ENCODE data around the gene RNF138. TPM values are rescaled to one million over a fixed set of nuclear protein-coding genes. Genes with fewer than 3 reads are reported as not detected.
"Not testable (repeated sequence)": the region's sequence is repeated elsewhere in the genome, so short reads cannot be mapped to it uniquely, and the experiment has no call there.

RNF138 gene
- total and polyA plus RNA-seq, 10 of the 15 experiments (the other 5 are each of a cell fraction or from before 2014, with no cell fraction given), result 24.2 to 75.2 (median 40.1) TPM

DNA sequence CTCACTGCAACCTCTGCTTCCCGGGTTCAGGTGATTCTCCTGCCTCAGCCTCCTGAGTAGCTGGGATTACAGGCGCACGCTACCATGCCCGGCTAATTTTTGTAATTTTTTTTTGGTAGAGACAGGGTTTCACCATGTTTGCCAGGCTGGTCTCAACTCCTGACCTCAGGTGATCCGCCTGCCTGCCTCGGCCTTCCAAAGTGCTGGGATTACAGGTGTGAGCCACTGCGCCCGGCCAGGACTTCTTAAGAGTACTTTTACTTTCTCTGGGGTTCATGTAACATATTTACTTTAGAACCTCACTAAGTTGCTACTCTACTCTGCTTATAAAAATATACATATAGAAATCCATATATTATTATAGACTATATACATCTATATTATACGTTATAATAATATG lies 67.0 kb downstream of the RNF138 start:
- H4K20me1 ChIP-seq (ENCODE audit: control insufficient read depth, insufficient read depth); H3K4me3 ChIP-seq; DNase-seq (ENCODE audit: low read depth, low spot score); FAIRE-seq; H3K4me2 ChIP-seq (ENCODE audit: control insufficient read depth, insufficient read depth); H3K4me1 ChIP-seq (ENCODE audit: control insufficient read depth, insufficient read depth, low read length); H3K79me2 ChIP-seq (ENCODE audit: control insufficient read depth, insufficient read depth, low read length); H3K36me3 ChIP-seq (ENCODE audit: control insufficient read depth in 2 of 2, insufficient read depth in 2 of 2, low read length in 1 of 2); ATAC-seq; H3K9me3 ChIP-seq (replicated peaks; ENCODE audit: control insufficient read depth, insufficient read depth, low read length); H3K27me3 ChIP-seq (replicated peaks in 1 of 2; ENCODE audit: control insufficient read depth in 2 of 2, insufficient read depth in 2 of 2, low read length in 1 of 2); H3K27ac ChIP-seq (ENCODE audit: control insufficient read depth, insufficient read depth); H3K9ac ChIP-seq (ENCODE audit: control insufficient read depth, insufficient read depth, low read length); BruUV-seq (replicated peaks); POLR2A ChIA-PET; H2AFZ ChIP-seq (ENCODE audit: control insufficient read depth, low read depth, low read length): not testable (repeated sequence)
- RAD21 ChIA-PET (ENCODE audit: unreplicated experiment), result interaction anchor here (0.6 to 2.2 kb wide), 4 partner anchors 24 to 394 kb away, joined by 3 to 19 read pairs (median 3); no protein-coding TSS in a partner anchor
- in situ Hi-C loops (cut with MboI), result loop anchor here (5.0 kb wide), 1 partner anchor 394 kb away; no protein-coding TSS in a partner anchor
- intact Hi-C loops (cut with micrococcal nuclease; ENCODE audit: unreplicated experiment), result loop anchor here (1.0 to 10.0 kb wide), 3 partner anchors 114 to 776 kb away; no protein-coding TSS in a partner anchor
- CTCF ChIA-PET, result interaction anchor here (0.9 to 1.9 kb wide), 10 partner anchors 8 to 396 kb away, joined by 3 to 38 read pairs (median 5); partner anchors contain the start of gene GAREM1
- SMC1A ChIA-PET (ENCODE audit: uncharacterized antibody, unreplicated experiment), result interaction anchor here (0.7 to 1.7 kb wide), 4 partner anchors 115 to 396 kb away, joined by 3 to 5 read pairs (median 4); no protein-coding TSS in a partner anchor
- WGBS (ENCODE audit: insufficient coverage, insufficient replicate concordance, low lambda C conversion rate, missing lambda C conversion rate), result 54% methylated on average over 9 of the region's 9 CpGs

DNA sequence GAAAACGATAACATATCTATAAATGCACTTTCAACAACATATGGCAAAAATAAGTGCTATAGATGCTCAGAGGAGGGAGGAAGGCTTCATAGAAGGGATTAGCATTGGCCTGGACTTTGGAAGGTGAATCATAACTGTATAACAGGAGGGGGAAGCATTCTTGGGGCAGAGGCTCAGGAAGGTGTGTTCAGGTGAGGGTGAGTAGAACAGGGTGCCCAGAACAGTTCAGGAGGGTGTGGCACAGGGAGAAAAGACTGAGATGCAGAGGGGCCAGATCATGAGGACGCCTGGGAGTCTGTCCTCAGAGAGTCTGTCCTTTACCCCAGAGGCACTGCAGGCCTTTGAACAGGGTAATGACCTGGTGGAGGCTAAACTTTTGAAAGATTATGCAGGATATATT lies 68.9 kb downstream of the RNF138 start:
- DNase-seq (ENCODE audit: low read depth, low spot score) (no peak), FAIRE-seq (no peak), ATAC-seq (no peak)
- Histone ChIP-seq H2AFZ (ENCODE audit: control insufficient read depth, low read depth, low read length) (no peak overlapping the region), H3K9ac (ENCODE audit: control insufficient read depth, insufficient read depth, low read length) (no peak overlapping the region), H3K79me2 (ENCODE audit: control insufficient read depth, insufficient read depth, low read length) (no peaks in the 10 kb centered on the region), H3K4me2 (ENCODE audit: control insufficient read depth, insufficient read depth) (no peak overlapping the region), H3K27me3 (replicated peaks in 1 of 2; ENCODE audit: control insufficient read depth in 2 of 2, insufficient read depth in 2 of 2, low read length in 1 of 2) (no peaks in the 10 kb centered on the region), H3K27ac (ENCODE audit: control insufficient read depth, insufficient read depth) (no peak overlapping the region), H3K4me1 (ENCODE audit: control insufficient read depth, insufficient read depth, low read length) (no peaks in the 10 kb centered on the region), H4K20me1 (ENCODE audit: control insufficient read depth, insufficient read depth) (no peaks in the 10 kb centered on the region), H3K4me3 (no peak overlapping the region), H3K36me3 (ENCODE audit: control insufficient read depth in 2 of 2, insufficient read depth in 2 of 2, low read length in 1 of 2) (no peaks in the 10 kb centered on the region), H3K9me3 (replicated peaks; ENCODE audit: control insufficient read depth, insufficient read depth, low read length) (no peaks in the 10 kb centered on the region)
- TF ChIP-seq EED (IDR thresholded peaks at IDR 0.05; ENCODE audit: low read depth) (no peak), RAD51 (IDR thresholded peaks at IDR 0.05) (no peak), MEF2B (IDR thresholded peaks at IDR 0.05; ENCODE audit: partially characterized antibody, poor library complexity, severe bottlenecking) (no peak), NFYA (IDR thresholded peaks at IDR 0.05; ENCODE audit: borderline replicate concordance, low read depth, low read length) (no peak), POLR2AphosphoS5 (IDR thresholded peaks at IDR 0.05; ENCODE audit: low read length) (no peak), STAT3 (IDR thresholded peaks at IDR 0.05; ENCODE audit: low read depth, low read length) (no peak)
- intact Hi-C loops (cut with micrococcal nuclease; ENCODE audit: unreplicated experiment), result no loop called here
- RAD21 ChIA-PET (ENCODE audit: unreplicated experiment), result no interaction called here
- WGBS (ENCODE audit: insufficient coverage, insufficient replicate concordance, low lambda C conversion rate, missing lambda C conversion rate), result 2% methylated on average over 2 of the region's 2 CpGs
- CTCF ChIA-PET, result interaction anchor here (0.8 to 1.4 kb wide), 3 partner anchors 321 to 394 kb away, joined by 3 to 4 read pairs (median 3); no protein-coding TSS in a partner anchor
- SMC1A ChIA-PET (ENCODE audit: uncharacterized antibody, unreplicated experiment), result interaction anchor here (0.9 to 1.5 kb wide), 2 partner anchors 111 to 392 kb away, joined by 3 read pairs; no protein-coding TSS in a partner anchor
- in situ Hi-C loops (cut with MboI), result no loop called here
- POLR2A ChIA-PET, result no interaction called here
- no TSS peak for BruUV-seq (replicated peaks)
